ENCODE data around the gene TGFBR2.

The TGFBR2 gene

GRCh38 chr3:30630238-30631030 lies 24.0 kb downstream of the TGFBR2 start:
- H3K9me3 ChIP-seq (ENCODE audit: control insufficient read depth, insufficient read depth, low read depth, low read length), result no peaks in the 10 kb centered on the region
- H3K27ac ChIP-seq (ENCODE audit: low read depth, low read length), result no peak overlapping the region
- no peak overlapping the region for H3K4me3 ChIP-seq (ENCODE audit: low read depth, low read length)
- no peak overlapping the region for H3K9ac ChIP-seq (ENCODE audit: low read length)
- H3K27me3 ChIP-seq (ENCODE audit: control insufficient read depth, insufficient read depth, low read length), result no peaks in the 10 kb centered on the region
- H3K4me1 ChIP-seq (ENCODE audit: control insufficient read depth, insufficient read depth, low read length), result peaks cover 19% of the 10 kb centered on the region
- H3K36me3 ChIP-seq (ENCODE audit: control insufficient read depth, insufficient read depth, low read length), result peaks cover 3% of the 10 kb centered on the region; the same call in 1 of the 2 replicates

GRCh38 chr3:30631243-30631904 lies 25.0 kb downstream of the TGFBR2 start:
- Histone ChIP-seq H3K9me3 (ENCODE audit: control insufficient read depth, insufficient read depth, low read depth, low read length) (no peaks in the 10 kb centered on the region), H3K4me1 (ENCODE audit: control insufficient read depth, insufficient read depth, low read length) (peaks cover 20% of the 10 kb centered on the region), H3K9ac (ENCODE audit: low read length) (no peak overlapping the region), H3K36me3 (ENCODE audit: control insufficient read depth, insufficient read depth, low read length) (peaks cover 3% of the 10 kb centered on the region; the same call in 1 of the 2 replicates), H3K27me3 (ENCODE audit: control insufficient read depth, insufficient read depth, low read length) (no peaks in the 10 kb centered on the region), H3K27ac (ENCODE audit: low read depth, low read length) (no peak overlapping the region), H3K4me3 (ENCODE audit: low read depth, low read length) (no peak overlapping the region)

DNA sequence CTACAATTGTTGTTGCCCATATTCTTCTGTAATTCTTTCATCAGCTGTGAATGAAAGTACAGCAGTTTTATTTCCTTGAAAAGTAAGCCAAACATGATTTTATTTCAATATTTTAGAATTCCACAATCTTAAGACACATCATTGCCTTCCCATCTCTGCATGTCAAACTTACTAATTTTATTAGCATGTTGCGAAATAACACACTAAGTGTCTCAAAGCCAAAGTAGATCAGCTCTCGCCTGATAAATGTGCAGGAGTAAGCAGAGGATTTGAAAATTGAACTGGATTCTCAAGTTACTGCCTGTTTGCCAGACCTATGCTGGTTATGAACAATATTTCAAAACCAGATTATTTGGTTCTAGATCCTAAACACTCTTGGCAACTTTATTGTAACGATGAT lies 25.7 kb downstream of the TGFBR2 start:
- Histone ChIP-seq H3K36me3 (ENCODE audit: control insufficient read depth, insufficient read depth, low read length) (peaks cover 3% of the 10 kb centered on the region; the same call in 1 of the 2 replicates), H3K4me3 (ENCODE audit: low read depth, low read length) (no peak overlapping the region), H3K27me3 (ENCODE audit: control insufficient read depth, insufficient read depth, low read length) (no peaks in the 10 kb centered on the region), H3K4me1 (ENCODE audit: control insufficient read depth, insufficient read depth, low read length) (peaks cover 16% of the 10 kb centered on the region), H3K9ac (ENCODE audit: low read length) (no peak overlapping the region), H3K27ac (ENCODE audit: low read depth, low read length) (no peak overlapping the region), H3K9me3 (ENCODE audit: control insufficient read depth, insufficient read depth, low read depth, low read length) (no peaks in the 10 kb centered on the region)

DNA sequence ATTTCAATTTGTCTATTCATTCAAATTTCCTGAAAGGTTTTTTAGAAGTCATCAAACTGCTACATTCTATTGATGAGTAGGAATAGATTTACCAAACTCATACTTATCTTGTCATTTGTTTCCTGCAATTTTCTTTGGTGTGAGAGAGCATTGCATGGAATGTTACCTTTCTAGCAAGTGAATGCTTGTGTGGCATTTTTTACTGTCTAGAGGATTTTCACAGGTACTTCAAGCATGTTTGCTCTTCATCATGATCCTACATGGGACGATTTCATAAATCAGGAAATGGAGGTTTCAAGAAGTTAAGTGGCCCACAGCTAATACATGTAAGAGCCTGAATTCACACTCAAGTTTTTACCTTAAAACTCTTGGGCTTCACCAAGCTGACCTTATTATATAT lies 26.1 kb downstream of the TGFBR2 start:
- H3K4me1 ChIP-seq (ENCODE audit: control insufficient read depth, insufficient read depth, low read length), result peaks cover 16% of the 10 kb centered on the region

GRCh38 chr3:30633718-30634117 lies 27.3 kb downstream of the TGFBR2 start:
- Histone ChIP-seq H3K9me3 (ENCODE audit: control insufficient read depth, insufficient read depth, low read depth, low read length) (no peaks in the 10 kb centered on the region), H3K9ac (ENCODE audit: low read length) (no peak overlapping the region), H3K4me3 (ENCODE audit: low read depth, low read length) (no peak overlapping the region), H3K36me3 (ENCODE audit: control insufficient read depth, insufficient read depth, low read length) (peaks cover 3% of the 10 kb centered on the region; the same call in 1 of the 2 replicates), H3K27ac (ENCODE audit: low read depth, low read length) (no peak overlapping the region), H3K27me3 (ENCODE audit: control insufficient read depth, insufficient read depth, low read length) (no peaks in the 10 kb centered on the region), H3K4me1 (ENCODE audit: control insufficient read depth, insufficient read depth, low read length) (peaks cover 13% of the 10 kb centered on the region)

More for the DNA sequence above, 26.1 kb downstream of the TGFBR2 start:
- no peaks in the 10 kb centered on the region for H3K9me3 ChIP-seq (ENCODE audit: control insufficient read depth, insufficient read depth, low read depth, low read length)
- H3K4me3 ChIP-seq (ENCODE audit: low read depth, low read length), result no peak overlapping the region
- no peak overlapping the region for H3K9ac ChIP-seq (ENCODE audit: low read length)
- H3K36me3 ChIP-seq (ENCODE audit: control insufficient read depth, insufficient read depth, low read length), result peaks cover 3% of the 10 kb centered on the region; the same call in 1 of the 2 replicates
- H3K27me3 ChIP-seq (ENCODE audit: control insufficient read depth, insufficient read depth, low read length), result no peaks in the 10 kb centered on the region
- H3K27ac ChIP-seq (ENCODE audit: low read depth, low read length), result no peak overlapping the region

DNA sequence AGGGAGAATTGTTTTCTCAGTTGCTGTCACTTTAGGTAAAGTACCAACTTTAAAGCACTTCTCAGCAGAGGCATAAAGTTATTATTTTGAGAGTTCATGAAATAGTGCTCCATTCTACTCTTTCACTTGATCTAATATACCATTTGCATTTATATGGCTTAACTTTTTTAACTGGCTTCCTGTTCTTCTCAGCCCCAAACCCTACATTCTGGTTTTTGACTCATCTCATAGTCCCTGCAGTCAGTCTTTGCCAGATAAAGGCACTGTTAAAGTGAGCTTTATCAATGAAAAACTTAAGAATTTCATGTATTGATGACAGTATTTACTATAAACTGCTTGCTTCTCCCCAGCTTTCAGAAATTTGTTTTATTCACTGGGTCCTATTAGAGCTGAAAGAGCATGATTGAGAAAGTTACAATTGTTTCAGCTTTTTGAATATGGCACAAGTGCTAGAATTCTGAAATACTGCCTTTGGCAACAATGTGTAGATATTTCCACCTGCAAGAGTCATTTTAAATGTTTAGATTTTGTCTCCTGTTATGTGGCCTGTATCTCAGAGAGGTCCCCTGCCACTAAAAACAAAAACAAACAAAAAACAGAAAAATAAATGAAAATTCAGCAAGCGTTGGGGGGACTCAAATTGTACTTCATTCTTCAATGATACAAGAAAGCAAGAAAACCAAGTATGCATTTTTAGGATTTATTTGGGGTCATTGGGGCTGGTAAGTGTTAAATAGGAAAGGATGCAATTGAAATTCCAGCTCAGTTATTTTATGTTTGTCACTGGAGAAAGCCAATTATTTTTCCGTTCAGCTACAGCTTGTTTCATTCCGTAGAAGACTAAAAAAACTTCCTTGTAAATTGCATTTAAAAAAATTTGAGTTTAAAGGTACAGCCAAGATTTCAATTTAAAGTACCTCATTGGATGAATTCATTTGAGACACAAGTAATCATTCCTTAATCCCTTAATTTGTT lies 28.6 kb downstream of the TGFBR2 start:
- no peak overlapping the region for H3K9ac ChIP-seq (ENCODE audit: low read length)
- H3K4me1 ChIP-seq (ENCODE audit: control insufficient read depth, insufficient read depth, low read length), result peaks cover 6% of the 10 kb centered on the region; the same call in 1 of the 2 replicates
- peaks cover 3% of the 10 kb centered on the region; the same call in 1 of the 2 replicates for H3K36me3 ChIP-seq (ENCODE audit: control insufficient read depth, insufficient read depth, low read length)
- no peaks in the 10 kb centered on the region for H3K27me3 ChIP-seq (ENCODE audit: control insufficient read depth, insufficient read depth, low read length)
- H3K9me3 ChIP-seq (ENCODE audit: control insufficient read depth, insufficient read depth, low read depth, low read length), result no peaks in the 10 kb centered on the region
- no peak overlapping the region for H3K4me3 ChIP-seq (ENCODE audit: low read depth, low read length)
- no peak overlapping the region for H3K27ac ChIP-seq (ENCODE audit: low read depth, low read length)

GRCh38 chr3:30637310-30638219 lies 31.2 kb downstream of the TGFBR2 start:
- no peak overlapping the region for H3K4me3 ChIP-seq (ENCODE audit: low read depth, low read length)
- H3K9me3 ChIP-seq (ENCODE audit: control insufficient read depth, insufficient read depth, low read depth, low read length), result no peaks in the 10 kb centered on the region
- H3K9ac ChIP-seq (ENCODE audit: low read length), result no peak overlapping the region
- H3K4me1 ChIP-seq (ENCODE audit: control insufficient read depth, insufficient read depth, low read length), result peaks cover 14% of the 10 kb centered on the region; the same call in 1 of the 2 replicates
- no peaks in the 10 kb centered on the region for H3K36me3 ChIP-seq (ENCODE audit: control insufficient read depth, insufficient read depth, low read length)
- H3K27ac ChIP-seq (ENCODE audit: low read depth, low read length), result no peak overlapping the region
- no peaks in the 10 kb centered on the region for H3K27me3 ChIP-seq (ENCODE audit: control insufficient read depth, insufficient read depth, low read length)

GRCh38 chr3:30638685-30639412 lies 32.4 kb downstream of the TGFBR2 start:
- Histone ChIP-seq H3K27me3 (ENCODE audit: control insufficient read depth, insufficient read depth, low read length) (no peaks in the 10 kb centered on the region), H3K9ac (ENCODE audit: low read length) (no peak overlapping the region), H3K9me3 (ENCODE audit: control insufficient read depth, insufficient read depth, low read depth, low read length) (no peaks in the 10 kb centered on the region), H3K36me3 (ENCODE audit: control insufficient read depth, insufficient read depth, low read length) (no peaks in the 10 kb centered on the region), H3K4me1 (ENCODE audit: control insufficient read depth, insufficient read depth, low read length) (peaks cover 14% of the 10 kb centered on the region; the same call in 1 of the 2 replicates), H3K27ac (ENCODE audit: low read depth, low read length) (no peak overlapping the region), H3K4me3 (ENCODE audit: low read depth, low read length) (no peak overlapping the region)

- H3K27me3 ChIP-seq (ENCODE audit: control insufficient read depth, insufficient read depth, low read length), result no peaks in the 10 kb centered on the region
- H3K4me3 ChIP-seq (ENCODE audit: low read depth, low read length), result no peak overlapping the region
- peaks cover 7% of the 10 kb centered on the region; the same call in 1 of the 2 replicates for H3K36me3 ChIP-seq (ENCODE audit: control insufficient read depth, insufficient read depth, low read length)
- no peak overlapping the region for H3K27ac ChIP-seq (ENCODE audit: low read depth, low read length)
- no peaks in the 10 kb centered on the region for H3K9me3 ChIP-seq (ENCODE audit: control insufficient read depth, insufficient read depth, low read depth, low read length)
- H3K9ac ChIP-seq (ENCODE audit: low read length), result no peak overlapping the region
- peaks cover 14% of the 10 kb centered on the region; the same call in 1 of the 2 replicates for H3K4me1 ChIP-seq (ENCODE audit: control insufficient read depth, insufficient read depth, low read length)
Observed at GRCh38 chr3:30639937-30640336, 33.5 kb downstream of the TGFBR2 start.

Data from HUES6 (cell line).